ENCODE results near the gene PRXL2A.
A peak's percentile ranks its signal among the peaks of the same experiment; 100 is the strongest.

Gene PRXL2A

GRCh38 chr10:80484243-80484642 is 75.9 kb downstream of the PRXL2A start:
- TF ChIP-seq CTCF (conservative IDR thresholded peaks at IDR 0.05) = no peak
- H3K27ac ChIP-seq = peak overlapping the region; percentile 99

GRCh38 chr10:80484676-80485075 is 76.3 kb downstream of the PRXL2A start:
- H3K27ac ChIP-seq = peak overlapping the region; percentile 99
- TF ChIP-seq CTCF (conservative IDR thresholded peaks at IDR 0.05) = no peak

- H3K27ac ChIP-seq = peak overlapping the region; percentile 99
- no peak for TF ChIP-seq CTCF (conservative IDR thresholded peaks at IDR 0.05)
Observed at GRCh38 chr10:80485076-80485945, 77.0 kb downstream of the PRXL2A start.

- peak overlapping the region; percentile 99 for H3K27ac ChIP-seq
- no peak for TF ChIP-seq CTCF (conservative IDR thresholded peaks at IDR 0.05)
Observed at GRCh38 chr10:80485946-80486764, 77.8 kb downstream of the PRXL2A start.

Measured in VCaP (cell line).